ENCODE data around the gene OR10T2.
"Not testable (repeated sequence)": the region's sequence is repeated elsewhere in the genome, so short reads cannot be mapped to it uniquely, and the experiment has no call there.

OR10T2 gene

GRCh38 chr1:158398818-158399514, at the start of gene OR10T2:
TSS of gene OR10T2 (minus strand) at chr1:158399466. CDS start at chr1:158399466, 0 bp downstream.
- no peak for DNase-seq

DNA sequence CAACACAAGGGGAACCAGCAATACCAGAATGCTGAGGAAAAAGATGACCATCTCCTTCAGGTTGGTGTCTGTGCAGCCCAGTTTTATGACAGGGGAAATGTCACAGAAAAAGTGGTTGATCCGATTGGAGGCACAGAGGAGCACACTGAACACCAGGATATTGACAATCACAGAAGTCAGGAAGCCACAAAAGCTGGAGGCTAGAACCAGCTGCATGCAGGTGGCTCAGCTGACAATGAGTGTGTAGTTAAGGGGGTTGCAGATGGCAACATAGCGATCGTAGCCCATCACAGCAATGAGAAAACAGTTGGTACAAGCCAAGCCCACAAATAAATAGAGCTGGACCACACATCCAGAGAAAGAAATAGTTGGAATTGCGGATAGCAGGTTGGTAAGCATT, 46.1 kb upstream of the OR10T2 start:
- no peak for DNase-seq

GRCh38 chr1:158434741-158435140, 35.5 kb upstream of the OR10T2 start:
- DNase-seq, result no peak

DNA sequence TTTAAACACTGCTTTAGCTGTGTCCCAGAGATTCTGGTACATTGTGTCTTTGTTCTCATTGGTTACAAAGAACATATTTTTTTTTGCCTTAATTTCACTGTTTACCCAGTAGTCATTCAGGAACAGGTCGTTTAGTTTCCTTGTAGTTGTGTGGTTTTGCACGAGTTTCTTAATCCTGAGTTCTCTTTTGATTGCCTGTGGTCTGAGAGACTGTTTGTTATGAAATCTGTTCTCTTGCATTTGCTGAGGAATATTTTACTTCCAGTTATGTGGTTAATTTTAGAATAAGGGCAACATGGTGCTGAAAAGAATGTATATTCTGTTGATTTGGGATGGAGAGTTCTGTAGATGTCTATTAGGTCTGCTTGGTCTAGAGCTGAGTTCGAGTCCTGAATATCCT, 30.9 kb upstream of the OR10T2 start:
- DNase-seq, result not testable (repeated sequence)

GRCh38 chr1:158426137-158426536, 26.9 kb upstream of the OR10T2 start, which contains the start of gene OR10K2:
TSS of gene OR10K2 (minus strand) at chr1:158426237. CDS start at chr1:158420866, 5,371 bp downstream.
- DNase-seq, result no peak

DNA sequence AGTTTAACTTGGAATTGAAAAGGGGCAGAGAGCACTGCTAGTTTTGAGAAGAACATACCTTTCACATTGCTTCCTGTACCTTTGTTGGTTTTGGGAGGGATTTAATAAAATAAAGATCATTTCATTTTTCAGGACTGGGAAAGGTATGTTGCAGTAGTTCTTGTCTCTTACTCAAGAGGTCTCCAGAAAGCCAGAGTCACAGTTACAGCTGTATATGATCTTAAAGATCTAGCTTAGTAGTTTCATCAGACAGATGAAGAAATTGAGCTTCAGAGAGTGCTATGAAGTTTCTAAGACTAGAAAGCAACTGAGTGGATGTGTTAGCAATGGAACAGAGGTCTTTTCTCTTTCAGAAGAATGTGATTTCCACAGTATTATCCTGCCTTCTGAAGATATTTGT, 25.8 kb upstream of the OR10T2 start:
- no peak for DNase-seq

DNA sequence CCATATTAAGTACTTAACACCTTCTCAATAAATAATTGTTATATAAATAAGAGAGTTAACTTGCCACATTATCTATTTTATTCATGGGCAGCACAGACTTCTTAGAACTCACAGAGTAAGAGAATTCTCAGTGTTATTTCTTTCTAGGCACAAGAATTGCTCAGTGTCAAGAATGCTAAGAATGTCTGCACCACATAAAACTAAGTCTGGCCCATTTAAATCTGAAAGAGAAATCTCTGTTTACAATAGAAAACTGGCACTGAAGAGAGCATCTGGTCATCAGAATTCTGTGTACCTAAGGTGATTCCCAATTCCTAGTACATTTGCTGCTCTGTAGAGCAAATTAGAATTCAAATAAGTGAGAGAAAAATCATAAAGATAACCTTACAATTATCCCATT, 22.9 kb upstream of the OR10T2 start:
- no peak for DNase-seq

DNA sequence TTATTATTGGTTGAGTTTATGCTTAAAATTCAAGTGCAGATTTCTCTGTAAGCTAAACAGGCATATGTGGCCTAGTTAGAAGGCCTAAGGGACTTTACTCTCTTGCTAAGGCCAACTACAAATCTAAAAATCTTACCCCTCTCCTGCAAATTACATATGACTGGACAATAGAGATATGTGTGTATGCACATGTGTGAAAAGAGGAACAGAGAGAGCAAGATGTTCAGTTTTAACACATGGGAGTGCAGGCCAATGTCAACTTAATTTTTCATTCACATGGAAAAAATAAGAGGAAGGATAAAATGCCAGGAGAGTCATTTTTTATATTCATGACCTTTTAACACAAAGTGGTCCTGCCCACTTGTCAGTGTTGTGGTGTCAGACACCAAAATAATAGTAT, 18.3 kb upstream of the OR10T2 start:
- no peak for DNase-seq

- DNase-seq, result no peak
These were observed 15.5 kb upstream of the OR10T2 start for GRCh38 chr1:158414651-158415345.

- no peak for DNase-seq
These were observed 7.8 kb upstream of the OR10T2 start for GRCh38 chr1:158407092-158407491.

DNA sequence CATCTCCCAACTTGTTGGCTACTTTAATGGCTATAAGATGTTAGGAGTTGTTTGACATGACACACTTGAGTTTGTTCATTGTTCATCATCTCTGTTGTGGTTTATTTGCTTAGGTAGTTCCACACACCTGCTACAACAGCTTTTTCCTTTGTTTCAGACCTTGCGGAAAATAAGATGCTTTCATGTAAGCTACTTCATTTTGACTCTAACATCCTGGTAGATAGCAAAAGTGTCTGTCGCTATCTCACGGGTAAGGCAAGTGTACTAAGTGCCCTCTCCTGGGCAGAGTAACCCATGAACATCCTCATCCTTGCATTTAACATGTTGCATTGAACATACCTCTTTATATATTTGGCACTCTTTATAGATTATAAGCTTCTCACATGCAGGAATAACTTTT, 1.6 kb upstream of the OR10T2 start:
- no peak for DNase-seq

- no peak for DNase-seq
These were observed 2.6 kb downstream of the OR10T2 start for GRCh38 chr1:158396646-158397045.

- DNase-seq, result no peak
These were observed 5.8 kb downstream of the OR10T2 start for GRCh38 chr1:158393476-158393875.

DNA sequence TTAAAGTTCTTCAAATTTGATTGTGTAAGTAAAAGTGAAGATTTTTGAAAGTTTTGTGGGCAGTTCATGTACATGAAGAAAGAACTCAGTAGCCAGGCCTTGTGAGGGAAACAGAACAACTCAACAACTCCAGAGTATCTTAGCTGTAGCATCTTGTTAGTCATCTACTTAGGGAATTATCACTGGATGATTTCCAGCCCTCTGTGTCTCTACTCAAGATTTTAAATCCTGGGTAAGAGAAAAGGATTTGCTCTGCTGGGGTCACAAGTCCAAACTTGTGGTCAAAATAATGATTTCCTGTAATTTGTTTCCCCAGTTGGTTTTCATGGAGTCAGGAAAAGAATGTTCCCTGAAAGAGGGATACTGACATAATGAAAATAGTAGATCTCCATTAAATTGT, 8.2 kb downstream of the OR10T2 start:
- no peak for DNase-seq

- no peak for DNase-seq
These were observed 8.9 kb downstream of the OR10T2 start for GRCh38 chr1:158390331-158390730.

GRCh38 chr1:158374860-158375259, 24.4 kb downstream of the OR10T2 start:
- no peak for DNase-seq

GRCh38 chr1:158374101-158374500, 25.2 kb downstream of the OR10T2 start:
- not testable (repeated sequence) for DNase-seq

DNA sequence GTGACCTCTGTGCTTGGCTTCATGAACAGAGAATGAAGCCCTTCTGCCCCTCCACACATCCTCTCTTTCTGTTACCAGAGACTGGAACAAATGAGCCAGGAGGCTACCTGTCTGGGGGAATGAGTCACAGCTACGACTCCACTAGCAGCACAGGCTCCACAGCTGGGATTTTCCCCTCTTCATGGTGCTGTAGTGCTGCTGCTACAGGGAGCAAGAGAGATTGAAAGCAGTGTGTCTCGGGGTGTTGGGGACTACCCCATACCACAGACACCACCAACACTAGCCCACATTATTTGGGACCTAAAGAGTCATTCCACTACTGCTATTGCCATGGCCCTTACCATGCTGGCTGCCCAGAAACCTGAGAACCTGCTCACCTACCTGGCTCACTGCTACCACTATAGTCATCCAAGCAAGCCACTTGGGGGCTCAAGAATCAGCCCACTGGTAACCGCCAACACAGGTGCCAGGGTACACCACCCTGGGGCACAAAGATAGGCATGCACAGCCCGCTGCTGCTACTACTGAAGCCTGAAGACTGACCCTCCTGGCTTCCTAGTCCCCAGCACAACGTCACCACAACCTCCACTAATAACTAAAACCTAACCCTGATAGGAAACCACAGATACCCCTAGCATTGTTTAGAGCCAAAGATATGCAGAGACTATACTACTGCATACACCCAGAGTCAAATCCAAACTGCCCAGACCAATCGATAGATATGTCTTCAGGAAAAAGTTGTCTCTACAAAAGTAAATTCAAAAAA, 27.9 kb downstream of the OR10T2 start:
- no peak for DNase-seq

- no peak for DNase-seq
These were observed 32.5 kb downstream of the OR10T2 start for GRCh38 chr1:158366783-158367182.

DNA sequence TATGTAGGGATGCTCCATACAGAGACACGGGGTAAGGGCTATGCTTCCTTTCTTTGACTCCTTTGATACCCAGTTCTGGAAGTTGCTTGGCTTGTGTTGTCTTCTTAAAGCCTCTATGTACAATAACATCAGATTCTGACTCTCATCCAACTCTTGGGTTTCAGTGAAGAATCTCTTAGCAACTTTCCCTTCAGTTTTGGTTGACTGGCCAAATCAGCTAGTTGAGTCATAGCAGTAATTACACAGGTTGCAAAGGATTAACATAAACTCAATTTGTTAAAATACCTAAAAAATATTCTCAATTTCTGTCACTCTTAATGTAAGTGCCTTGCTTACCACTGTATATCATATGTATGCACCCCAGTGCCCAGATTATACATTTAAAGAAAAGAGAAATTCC, 36.3 kb downstream of the OR10T2 start:
- no peak for DNase-seq

DNA sequence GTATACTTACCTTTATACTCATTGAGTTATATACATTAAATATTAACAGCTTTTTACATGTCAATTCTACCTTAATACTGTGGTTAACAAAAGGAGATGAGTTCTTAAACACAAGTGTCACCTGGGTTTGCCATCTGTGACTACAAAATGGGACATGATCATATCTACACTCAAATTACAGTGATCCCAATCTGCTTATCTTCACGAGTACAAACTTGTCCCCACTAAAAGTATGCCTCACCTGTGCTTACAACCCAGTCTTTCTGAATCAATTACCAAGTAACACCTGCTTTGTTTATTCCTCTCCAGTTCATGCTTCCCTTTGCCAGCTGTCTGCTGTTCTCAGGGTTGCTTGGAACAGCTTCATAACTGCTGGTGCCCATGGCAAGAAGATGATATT, 36.8 kb downstream of the OR10T2 start:
- DNase-seq, result no peak

DNA sequence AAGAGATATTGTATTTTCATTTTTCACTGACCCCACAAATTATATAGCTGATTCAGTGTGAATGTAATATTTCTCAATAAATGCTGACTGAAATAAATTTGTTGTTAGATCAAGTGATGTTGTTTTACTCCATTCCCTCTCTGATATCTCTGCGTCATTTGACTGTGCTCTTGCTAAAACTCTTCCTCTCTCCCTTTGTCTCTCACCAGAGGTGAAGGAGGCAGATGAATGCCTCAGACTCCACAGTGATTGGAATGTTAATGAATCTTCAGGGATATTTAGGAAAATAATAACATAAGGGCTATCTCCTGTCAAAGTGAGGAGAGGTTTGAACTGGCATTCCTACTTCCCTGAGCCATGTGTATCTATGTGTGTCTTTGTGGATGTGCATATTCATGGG, 41.8 kb downstream of the OR10T2 start:
- DNase-seq, result no peak

GRCh38 chr1:158356616-158357015, 42.6 kb downstream of the OR10T2 start:
- no peak for DNase-seq

GRCh38 chr1:158355773-158356285, 43.4 kb downstream of the OR10T2 start:
- no peak for DNase-seq
